ENCODE measurements around the gene WDR6.

The WDR6 gene

GRCh38 chr3:48997714-48998637, 9.2 kb upstream of the WDR6 start:
- Histone ChIP-seq H3K27me3 (ENCODE audit: control insufficient read depth, insufficient read depth, low read length) (no peaks in the 10 kb centered on the region), H3K9me3 (ENCODE audit: control insufficient read depth, low read length) (no peaks in the 10 kb centered on the region), H3K4me1 (peaks cover 21% of the 10 kb centered on the region), H3K27ac (peak overlapping the region; percentile 65), H3K36me3 (ENCODE audit: control insufficient read depth, insufficient read depth, low read length) (no peaks in the 10 kb centered on the region), H3K4me2 (ENCODE audit: low read length) (no peak overlapping the region), H3K79me2 (peaks cover 18% of the 10 kb centered on the region), H3K9ac (no peak overlapping the region), H2AFZ (peak overlapping the region; percentile 25), H3K4me3 (ENCODE audit: low read depth, low read length) (no peak overlapping the region)
- TF ChIP-seq CTCF (IDR thresholded peaks at IDR 0.05): no peak

- Histone ChIP-seq H3K9me3 (ENCODE audit: control insufficient read depth, low read length) (no peaks in the 10 kb centered on the region), H3K4me2 (ENCODE audit: low read length) (no peak overlapping the region), H3K27me3 (ENCODE audit: control insufficient read depth, insufficient read depth, low read length) (no peaks in the 10 kb centered on the region), H3K9ac (no peak overlapping the region), H3K4me3 (ENCODE audit: low read depth, low read length) (no peak overlapping the region), H2AFZ (no peak overlapping the region), H3K36me3 (ENCODE audit: control insufficient read depth, insufficient read depth, low read length) (no peaks in the 10 kb centered on the region), H3K4me1 (peaks cover 21% of the 10 kb centered on the region), H3K79me2 (peaks cover 18% of the 10 kb centered on the region), H3K27ac (peak overlapping the region; percentile 65)
- TF ChIP-seq CTCF (IDR thresholded peaks at IDR 0.05): no peak
Measured at GRCh38 chr3:48999085-48999858, 7.9 kb upstream of the WDR6 start.

GRCh38 chr3:49001155-49001554, 6.0 kb upstream of the WDR6 start:
- Histone ChIP-seq H3K27me3 (ENCODE audit: control insufficient read depth, insufficient read depth, low read length) (no peaks in the 10 kb centered on the region), H2AFZ (no peak overlapping the region), H3K27ac (no peak overlapping the region), H3K4me1 (peaks cover 21% of the 10 kb centered on the region), H3K4me2 (ENCODE audit: low read length) (no peak overlapping the region), H3K4me3 (ENCODE audit: low read depth, low read length) (no peak overlapping the region), H3K36me3 (ENCODE audit: control insufficient read depth, insufficient read depth, low read length) (no peaks in the 10 kb centered on the region), H3K9ac (no peak overlapping the region), H3K79me2 (peaks cover 27% of the 10 kb centered on the region), H3K9me3 (ENCODE audit: control insufficient read depth, low read length) (no peaks in the 10 kb centered on the region)
- no peak for TF ChIP-seq CTCF (IDR thresholded peaks at IDR 0.05)

- Histone ChIP-seq H3K4me2 (ENCODE audit: low read length) (no peak overlapping the region), H3K4me3 (ENCODE audit: low read depth, low read length) (no peak overlapping the region), H3K9ac (no peak overlapping the region), H3K4me1 (peaks cover 8% of the 10 kb centered on the region), H3K79me2 (peaks cover 32% of the 10 kb centered on the region), H3K36me3 (ENCODE audit: control insufficient read depth, insufficient read depth, low read length) (no peaks in the 10 kb centered on the region), H2AFZ (no peak overlapping the region), H3K27ac (no peak overlapping the region), H3K27me3 (ENCODE audit: control insufficient read depth, insufficient read depth, low read length) (no peaks in the 10 kb centered on the region), H3K9me3 (ENCODE audit: control insufficient read depth, low read length) (no peaks in the 10 kb centered on the region)
- TF ChIP-seq CTCF (IDR thresholded peaks at IDR 0.05): no peak
Measured at GRCh38 chr3:49004352-49005302, 2.6 kb upstream of the WDR6 start.
